ENCODE results near the gene FOXC1.

Gene FOXC1

DNA sequence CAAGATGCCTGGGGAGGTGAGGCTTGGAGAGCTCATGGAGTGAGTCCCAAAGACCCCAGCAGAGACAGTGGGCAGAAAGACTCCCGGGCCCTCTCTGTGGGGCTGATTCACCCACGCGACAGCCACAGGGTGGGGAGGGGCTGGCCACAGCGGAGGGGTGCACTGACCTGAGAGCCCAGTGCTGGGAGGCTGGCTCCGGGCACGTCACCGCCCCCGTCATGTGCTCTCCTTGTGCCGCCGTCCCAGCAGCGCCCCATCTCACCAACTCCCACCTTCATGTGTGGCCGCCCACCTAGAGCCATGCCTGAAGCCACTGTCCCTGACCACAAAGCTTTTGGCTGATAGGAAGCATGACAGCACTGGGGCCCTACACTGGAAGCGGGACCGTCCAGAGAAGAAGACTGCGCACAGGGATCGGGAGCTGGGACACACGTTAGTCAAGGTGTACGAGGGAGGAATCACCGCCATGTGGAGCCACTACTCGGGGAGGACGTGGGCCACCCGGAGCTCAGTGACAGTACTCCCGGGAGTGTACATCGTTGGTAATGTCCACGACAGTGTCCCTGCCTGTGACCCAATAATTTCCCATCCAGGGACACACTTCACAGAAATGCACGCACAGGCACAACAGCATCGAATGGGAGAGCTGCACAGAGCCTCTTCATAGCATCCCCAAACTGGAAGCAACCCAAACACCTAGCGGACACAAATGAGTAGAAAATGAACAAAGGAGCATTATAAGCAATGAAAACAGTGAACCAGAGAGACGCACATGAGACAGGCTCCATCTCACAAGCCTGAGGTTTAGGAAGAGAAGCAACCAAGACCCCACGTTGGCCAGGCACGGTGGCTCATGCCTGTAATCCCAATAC is 28.4 kb upstream of the FOXC1 start:
- no peak for DNase-seq
- in situ Hi-C loops (cut with HindIII; ENCODE audit: low pct_ligation_motif_present, low pct_unique_long_range_greater_than_20kb, low sequenced_read_pairs), result no loop called here

DNA sequence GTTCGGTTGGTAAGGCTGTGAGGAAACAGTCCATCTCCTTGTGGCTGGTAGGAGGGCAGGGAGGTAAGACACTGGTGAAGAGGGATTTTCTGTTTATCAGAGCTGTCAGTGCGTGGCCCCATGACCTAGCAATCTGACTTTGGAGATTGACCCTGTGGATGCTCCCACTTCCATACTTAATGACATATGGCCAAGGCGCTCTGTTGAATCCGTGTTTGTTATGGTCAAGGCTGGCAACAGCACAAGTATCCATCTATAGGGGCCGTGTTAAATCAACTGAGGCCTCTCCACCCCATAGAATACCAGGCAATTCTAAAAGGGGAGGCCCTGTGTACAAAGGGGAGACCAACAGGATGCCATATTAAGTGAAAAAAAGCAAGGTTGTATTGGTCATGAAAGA is 25.6 kb upstream of the FOXC1 start:
- DNase-seq, result no peak
- in situ Hi-C loops (cut with HindIII; ENCODE audit: low pct_ligation_motif_present, low pct_unique_long_range_greater_than_20kb, low sequenced_read_pairs), result no loop called here

DNA sequence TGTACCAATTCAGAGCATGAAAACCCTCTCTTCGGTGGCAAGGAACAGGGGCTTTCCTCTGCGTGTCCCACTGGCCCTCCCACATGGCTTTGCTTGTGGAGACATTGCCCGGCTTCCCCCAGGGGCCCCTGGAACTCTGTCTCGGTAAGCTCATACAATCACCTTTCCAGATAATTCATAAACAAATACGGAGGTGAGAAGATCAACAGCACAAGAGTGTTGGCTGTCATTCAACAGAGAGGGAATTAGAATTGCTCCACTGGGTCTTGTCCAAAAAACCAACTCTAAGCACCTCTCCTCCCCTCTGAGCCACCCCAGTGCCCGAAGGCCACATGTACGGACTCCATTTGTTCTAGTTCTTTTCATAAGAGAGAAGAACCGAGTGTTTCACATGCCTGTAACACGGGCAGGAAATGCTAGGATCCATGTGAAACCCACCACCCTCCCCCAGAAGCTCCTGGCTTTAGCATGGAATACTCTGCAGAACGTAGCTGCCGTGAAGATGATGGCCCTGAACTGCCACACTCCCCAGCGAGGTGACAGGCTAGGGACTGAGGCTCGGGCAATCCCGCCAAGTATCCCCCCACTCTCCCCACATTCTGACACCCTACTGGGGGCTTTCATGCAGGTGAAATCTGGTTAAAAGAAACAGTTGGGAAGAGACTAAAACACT is 24.6 kb upstream of the FOXC1 start:
- no peak for DNase-seq
- in situ Hi-C loops (cut with HindIII; ENCODE audit: low pct_ligation_motif_present, low pct_unique_long_range_greater_than_20kb, low sequenced_read_pairs), result no loop called here

DNA sequence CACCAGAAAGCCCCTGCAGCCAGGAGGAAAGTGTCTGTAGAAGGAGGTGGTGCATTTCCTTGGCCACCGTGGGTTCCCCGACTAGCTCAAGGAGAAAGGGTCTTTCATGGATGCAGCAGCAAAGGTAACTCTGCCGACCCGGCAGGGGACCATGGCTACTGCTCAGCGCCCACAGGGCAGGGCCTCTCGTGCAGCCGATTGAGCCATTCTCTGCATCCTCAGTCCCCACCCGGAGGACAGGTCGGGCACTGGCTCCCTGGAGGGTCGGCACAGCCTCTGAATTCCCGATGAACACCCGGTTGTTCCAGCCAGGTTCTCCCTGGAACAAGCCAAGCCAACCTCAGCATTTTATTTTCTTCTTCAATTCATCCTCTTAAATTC is 24.1 kb upstream of the FOXC1 start:
- in situ Hi-C loops (cut with HindIII; ENCODE audit: low pct_ligation_motif_present, low pct_unique_long_range_greater_than_20kb, low sequenced_read_pairs), result no loop called here

DNA sequence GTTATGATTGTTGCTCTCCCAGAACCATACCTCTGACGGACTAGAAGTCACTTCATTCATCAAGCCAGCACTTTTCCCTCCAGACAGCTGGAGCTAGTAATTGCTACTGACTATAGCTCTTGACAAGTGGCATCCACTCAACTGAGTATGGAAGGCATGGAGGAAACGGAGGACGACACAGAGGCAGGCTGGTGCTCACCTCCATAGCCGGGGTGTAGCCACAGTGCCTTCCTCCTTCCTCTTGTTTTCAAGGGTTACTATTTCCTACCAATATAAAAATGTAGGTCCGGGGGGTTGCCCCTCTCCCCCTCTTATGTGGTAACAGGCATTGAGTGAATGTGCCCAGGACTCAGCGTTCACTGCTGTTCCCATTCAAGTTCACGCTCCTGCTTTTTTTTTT is 23.5 kb upstream of the FOXC1 start:
- DNase-seq, result no peak
- in situ Hi-C loops (cut with HindIII; ENCODE audit: low pct_ligation_motif_present, low pct_unique_long_range_greater_than_20kb, low sequenced_read_pairs), result no loop called here

More for the DNA sequence above, 24.1 kb upstream of the FOXC1 start:
- no peak for DNase-seq

DNA sequence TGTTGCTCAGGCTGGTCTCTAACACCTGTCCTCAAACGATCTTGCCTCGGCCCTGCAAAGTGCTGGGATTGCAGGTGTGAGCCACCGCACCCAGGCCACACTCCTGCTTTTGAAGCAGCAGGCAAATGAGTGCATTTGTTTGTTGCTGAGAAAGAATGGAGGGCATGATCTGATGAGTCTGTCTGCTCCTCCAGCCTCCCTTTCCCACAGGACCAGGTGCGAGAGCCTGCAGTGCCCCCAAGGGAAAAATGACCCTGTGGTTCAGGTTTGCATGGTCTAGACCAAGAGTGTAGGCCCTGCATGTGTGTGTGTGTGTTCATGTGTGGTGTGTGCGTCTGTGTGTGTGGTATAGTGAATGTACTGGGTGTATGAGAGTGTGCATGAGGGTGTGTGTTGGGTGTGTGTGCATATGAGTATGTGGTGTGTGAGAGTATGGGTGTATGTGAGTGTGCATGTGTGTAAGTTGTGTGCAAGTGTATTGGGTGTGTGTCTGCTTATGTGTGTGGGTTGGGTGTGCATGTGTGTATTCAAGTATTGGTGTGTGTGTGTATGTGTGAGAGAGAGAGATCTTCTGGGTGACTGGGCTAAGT is 22.8 kb upstream of the FOXC1 start:
- in situ Hi-C loops (cut with HindIII; ENCODE audit: low pct_ligation_motif_present, low pct_unique_long_range_greater_than_20kb, low sequenced_read_pairs), result no loop called here
- DNase-seq, result no peak

DNA sequence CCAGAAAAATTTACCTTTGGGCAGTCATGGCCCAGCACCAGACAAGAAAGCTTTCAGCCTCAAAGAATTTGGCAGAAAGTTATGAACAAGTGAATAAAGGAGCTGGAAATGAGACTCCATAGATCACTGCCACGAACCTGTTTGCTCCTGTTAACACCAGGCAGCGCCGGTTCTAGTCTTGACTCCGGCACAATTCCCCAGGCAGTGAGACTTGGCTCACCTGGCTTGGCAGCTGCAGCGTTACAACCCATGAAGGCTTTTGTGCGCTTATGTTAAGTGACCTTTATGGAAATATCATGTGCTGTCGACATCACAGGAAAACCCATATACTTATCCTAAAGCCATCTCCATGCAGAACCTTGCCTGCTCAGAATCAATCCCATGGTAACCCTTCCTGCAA is 22.2 kb upstream of the FOXC1 start:
- in situ Hi-C loops (cut with HindIII; ENCODE audit: low pct_ligation_motif_present, low pct_unique_long_range_greater_than_20kb, low sequenced_read_pairs), result no loop called here
- no peak for DNase-seq

DNA sequence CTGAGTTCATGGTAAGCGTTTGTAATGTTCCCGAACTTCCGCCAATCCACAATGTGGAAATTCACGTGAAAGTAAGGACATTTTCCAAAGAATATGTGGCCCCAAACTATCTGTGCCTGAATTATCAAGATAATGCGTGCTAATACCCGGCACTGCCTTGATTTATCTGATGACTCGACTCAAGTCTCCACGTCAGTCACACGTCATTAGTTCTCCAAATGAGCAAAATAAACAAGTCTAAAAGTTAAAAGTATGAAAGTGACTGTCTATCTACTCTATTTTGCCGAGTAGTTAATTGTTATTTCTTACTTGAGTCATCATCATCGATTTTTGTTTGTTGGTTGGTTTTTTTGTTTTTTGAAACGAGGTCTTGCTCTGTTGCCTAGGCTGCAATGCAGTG is 21.7 kb upstream of the FOXC1 start:
- DNase-seq, result no peak
- in situ Hi-C loops (cut with HindIII; ENCODE audit: low pct_ligation_motif_present, low pct_unique_long_range_greater_than_20kb, low sequenced_read_pairs), result no loop called here

DNA sequence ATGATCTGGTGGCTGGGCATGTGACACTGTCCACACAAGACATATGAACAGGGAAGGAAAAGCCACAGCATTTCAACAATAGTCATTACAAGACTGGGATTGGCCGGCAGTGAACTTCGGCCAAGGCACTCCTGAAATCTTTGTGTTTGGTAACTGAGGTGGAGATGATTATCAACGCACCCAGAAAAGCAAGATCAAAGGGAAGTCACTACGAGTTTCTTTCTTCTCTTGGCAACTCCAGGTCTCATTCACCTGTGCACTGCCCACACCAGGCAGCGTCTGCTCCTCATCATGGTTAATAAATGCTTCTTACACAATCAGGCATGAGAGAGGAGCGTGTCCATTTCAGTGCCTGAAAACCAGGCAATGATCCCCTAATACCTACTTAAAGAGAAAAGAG is 20.5 kb upstream of the FOXC1 start:
- DNase-seq, result no peak
- in situ Hi-C loops (cut with HindIII; ENCODE audit: low pct_ligation_motif_present, low pct_unique_long_range_greater_than_20kb, low sequenced_read_pairs), result no loop called here

DNA sequence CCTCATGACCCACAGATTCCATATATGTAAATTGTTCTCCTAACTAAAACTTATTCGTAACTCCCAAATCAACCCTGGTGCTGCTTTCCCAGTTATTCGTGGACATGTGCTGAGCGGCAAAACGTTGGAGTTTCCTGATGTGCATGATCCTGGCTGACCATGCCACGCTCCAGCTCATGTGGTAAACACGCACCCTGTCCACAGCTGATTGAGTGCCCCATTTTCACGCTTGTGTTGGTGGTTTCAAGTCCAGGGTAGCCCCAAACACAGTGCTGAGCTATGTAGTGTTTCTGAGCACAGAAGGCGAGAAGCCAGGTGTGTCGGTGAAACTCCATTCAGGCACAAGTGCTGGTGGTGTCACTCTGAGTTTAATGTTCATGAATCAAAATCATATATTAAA is 19.1 kb upstream of the FOXC1 start:
- in situ Hi-C loops (cut with HindIII; ENCODE audit: low pct_ligation_motif_present, low pct_unique_long_range_greater_than_20kb, low sequenced_read_pairs), result no loop called here
- no peak for DNase-seq

DNA sequence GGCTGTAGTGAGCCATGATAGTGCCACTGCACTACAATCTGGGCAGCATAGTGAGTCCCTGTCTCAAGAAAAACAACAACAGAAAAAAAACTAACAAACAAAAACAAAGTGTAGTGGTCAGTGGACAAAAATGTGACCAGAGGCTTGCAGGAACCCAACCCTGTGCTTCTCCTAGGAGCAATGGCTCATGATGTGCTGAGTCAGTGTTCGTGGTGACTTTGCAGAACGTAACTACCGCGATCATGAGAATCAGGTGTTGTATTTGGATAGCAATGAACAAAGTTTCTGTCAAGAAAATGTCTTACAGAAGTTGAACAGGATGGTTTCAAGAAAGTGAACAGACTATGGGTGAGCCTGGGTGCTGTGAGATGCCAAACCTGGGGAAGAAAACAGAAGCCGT is 18.5 kb upstream of the FOXC1 start:
- in situ Hi-C loops (cut with HindIII; ENCODE audit: low pct_ligation_motif_present, low pct_unique_long_range_greater_than_20kb, low sequenced_read_pairs), result no loop called here
- no peak for DNase-seq

DNA sequence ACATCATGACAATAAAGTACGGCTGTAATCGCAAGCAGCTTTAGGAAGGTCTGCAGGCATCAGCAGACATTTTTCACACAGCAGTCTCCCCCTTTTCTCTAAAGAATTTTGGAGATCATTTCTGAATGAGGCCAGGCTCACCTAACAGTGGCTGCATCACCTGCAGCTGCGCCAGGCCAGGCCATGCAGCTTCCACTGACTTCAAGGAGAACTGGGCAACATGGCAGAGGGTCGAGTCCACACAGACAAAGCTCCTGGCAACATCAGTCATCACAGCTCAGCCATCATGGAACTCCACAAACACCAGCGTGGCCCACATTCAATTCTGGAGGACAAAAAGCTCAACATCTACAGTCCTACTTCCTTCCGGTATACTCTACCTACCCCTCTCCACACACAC is 17.8 kb upstream of the FOXC1 start:
- DNase-seq, result no peak
- in situ Hi-C loops (cut with HindIII; ENCODE audit: low pct_ligation_motif_present, low pct_unique_long_range_greater_than_20kb, low sequenced_read_pairs), result no loop called here

DNA sequence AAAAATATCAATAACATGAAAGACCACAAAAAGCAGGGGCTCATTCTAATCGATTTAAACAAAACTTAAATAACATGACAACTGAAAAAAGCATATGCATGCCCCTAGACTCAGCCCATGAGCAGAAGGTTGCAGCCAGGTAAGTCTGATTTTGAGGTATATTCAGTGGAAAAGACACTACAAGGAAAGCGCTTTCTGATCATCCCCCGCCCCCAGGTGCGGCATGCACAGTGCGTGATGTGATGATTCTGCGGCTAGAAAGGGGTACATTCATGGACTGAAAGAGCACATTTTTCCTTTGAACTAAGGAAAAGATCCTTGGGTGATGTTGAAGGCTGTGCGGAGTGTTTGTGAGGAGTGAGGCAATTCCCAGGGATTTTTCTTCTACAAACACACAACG is 16.9 kb upstream of the FOXC1 start:
- DNase-seq, result no peak
- in situ Hi-C loops (cut with HindIII; ENCODE audit: low pct_ligation_motif_present, low pct_unique_long_range_greater_than_20kb, low sequenced_read_pairs), result no loop called here

DNA sequence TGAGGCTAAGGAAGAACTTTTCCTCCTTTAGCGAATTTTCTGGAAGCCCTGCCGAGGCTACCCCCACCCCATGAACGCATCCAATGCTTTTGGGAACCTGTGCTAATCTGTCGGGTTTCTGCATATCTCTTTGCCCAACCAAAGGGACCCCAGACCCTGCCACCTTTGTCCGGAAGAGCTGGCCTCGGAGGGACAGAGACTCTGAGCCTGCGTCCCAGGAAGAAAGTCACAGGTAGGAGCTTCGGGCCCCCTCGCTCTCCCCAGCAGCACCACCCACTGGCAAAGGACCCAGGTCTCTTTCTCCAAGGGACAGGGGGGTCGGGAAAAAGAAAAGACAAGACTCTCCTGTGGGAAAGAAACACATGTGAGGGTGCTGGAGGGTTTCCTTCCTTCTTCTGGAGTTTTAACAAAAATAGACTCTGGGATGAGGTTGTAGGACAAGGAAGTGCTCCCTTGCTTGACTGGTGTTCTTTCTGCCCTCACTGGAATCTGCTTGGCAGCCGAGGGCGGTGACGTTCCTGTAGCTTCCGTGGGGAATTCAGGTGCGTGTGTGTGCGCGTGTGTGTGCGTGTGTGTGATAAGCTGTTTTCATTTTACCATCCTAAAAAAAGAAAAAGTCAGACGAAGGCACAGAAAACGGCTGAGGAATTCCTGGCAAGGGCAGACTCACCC is 16.3 kb upstream of the FOXC1 start:
- in situ Hi-C loops (cut with HindIII; ENCODE audit: low pct_ligation_motif_present, low pct_unique_long_range_greater_than_20kb, low sequenced_read_pairs), result no loop called here
- DNase-seq, result no peak

DNA sequence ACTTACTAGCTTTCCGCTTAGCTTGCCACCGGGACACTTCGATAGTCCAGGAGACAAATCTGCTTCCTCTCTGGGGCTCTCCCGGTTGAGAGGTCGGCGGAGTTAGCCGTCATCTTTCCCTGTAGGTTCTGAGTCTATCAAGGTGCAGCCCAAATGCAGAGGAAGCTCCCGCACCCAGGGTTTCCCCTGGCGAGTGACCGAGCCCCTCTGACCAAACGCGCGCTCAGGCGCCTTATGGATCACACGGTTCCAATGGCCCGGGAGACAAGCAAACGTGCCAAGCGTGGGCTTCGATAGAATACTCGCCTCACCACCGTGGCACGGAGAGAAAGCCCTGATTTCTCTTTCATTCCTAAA is 15.8 kb upstream of the FOXC1 start:
- no peak for DNase-seq
- in situ Hi-C loops (cut with HindIII; ENCODE audit: low pct_ligation_motif_present, low pct_unique_long_range_greater_than_20kb, low sequenced_read_pairs), result no loop called here

DNA sequence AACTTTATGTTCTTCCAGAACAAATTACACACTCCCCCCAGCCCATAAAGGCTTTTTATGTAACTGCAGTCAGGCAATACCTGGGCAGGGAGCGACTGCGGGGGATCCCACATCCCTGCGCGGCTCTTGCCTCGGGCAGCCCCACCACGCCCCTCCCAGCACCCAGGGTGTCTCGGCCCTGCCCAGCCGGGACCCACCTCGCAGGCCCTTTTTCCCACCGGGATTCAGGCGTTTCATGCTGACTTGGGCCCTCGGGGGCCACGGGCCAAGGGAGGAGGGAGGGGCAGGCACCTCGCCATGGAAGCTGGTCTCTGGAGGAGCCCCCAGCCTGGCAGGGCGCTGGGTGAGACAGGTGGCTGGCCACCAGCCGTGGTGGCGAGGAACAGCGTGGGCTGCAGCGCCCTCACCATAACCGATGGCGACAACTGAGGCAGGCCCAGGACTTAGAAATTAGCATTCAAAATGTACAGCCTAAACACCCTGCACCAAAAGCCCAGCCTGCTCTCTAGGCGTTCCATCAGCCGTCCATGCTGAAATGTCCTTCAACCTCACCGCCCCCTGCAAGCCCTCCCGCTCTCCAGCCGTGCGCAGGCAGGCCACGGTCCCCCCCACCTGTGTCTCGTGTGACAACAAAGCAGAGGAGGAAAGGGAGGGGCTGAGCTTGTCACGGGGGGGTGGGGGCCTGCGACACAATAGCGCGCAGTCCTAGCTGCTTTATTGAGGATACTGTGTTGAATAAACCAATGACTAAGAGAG is 15.1 kb upstream of the FOXC1 start:
- in situ Hi-C loops (cut with HindIII; ENCODE audit: low pct_ligation_motif_present, low pct_unique_long_range_greater_than_20kb, low sequenced_read_pairs), result no loop called here
- DNase-seq, result no peak

DNA sequence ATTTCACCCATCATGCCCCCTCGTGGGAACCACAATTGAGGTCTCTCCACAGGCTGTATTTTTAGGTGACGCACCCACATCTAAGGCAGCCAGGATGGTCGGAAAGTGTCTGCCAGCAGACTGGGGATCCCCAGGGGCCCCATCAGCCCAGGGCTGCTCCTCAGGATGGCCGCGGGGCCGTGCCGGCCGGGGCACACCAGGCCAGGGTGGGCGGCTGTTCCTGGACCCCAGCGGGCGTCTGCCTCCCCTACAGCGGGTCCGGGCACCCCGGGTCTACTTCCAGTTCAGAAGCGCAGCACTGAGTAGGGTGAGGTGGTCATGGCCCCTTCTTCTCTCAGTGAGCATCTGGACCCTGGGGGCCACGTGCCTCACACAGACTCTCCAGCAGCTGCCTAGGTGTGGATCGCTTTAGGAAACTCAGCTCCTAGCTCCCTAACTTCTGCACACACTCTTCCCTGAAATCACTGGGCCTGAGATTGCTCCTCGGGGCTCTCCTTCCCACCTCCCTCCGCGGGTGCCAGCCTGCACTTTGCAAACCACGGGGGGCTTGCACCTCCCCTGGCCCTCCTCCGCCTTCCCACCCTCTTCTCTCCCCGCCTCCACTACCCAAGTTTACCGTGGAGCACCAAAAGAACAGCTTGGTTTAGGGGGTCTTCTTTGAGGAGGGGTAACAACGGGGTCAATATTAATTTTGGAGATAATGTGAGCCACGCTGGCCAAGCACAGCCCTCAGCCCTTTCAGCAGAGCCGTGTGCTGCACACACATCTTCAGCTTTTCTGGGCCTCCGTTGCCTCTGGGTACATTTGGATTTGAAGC is 14.2 kb upstream of the FOXC1 start:
- in situ Hi-C loops (cut with HindIII; ENCODE audit: low pct_ligation_motif_present, low pct_unique_long_range_greater_than_20kb, low sequenced_read_pairs), result no loop called here
- no peak for DNase-seq
